IMR-90 (cell line): ENCODE data around the gene HASPIN. TPM values are rescaled to one million over a fixed set of nuclear protein-coding genes. Genes with fewer than 3 reads are reported as not detected.

Experiments
- ATAC-seq: fragments of 200-7000 bp; cut with Tn5 transposase; 2 replicates; pipeline ENCODE4 v1.9.1; 2020; ENCODE audit warnings: low read depth, mild to moderate bottlenecking, moderate library complexity
- BruUV-seq: library from RNA; stranded (reverse); fragments of 400-500 nt; replicated peaks from 2 replicates; lab custom pipeline; 2021; lab: Mats Ljungman, UMichigan
- CTCF ChIA-PET: fragments of 300-600 bp; formaldehyde crosslinking; extraction: SDS; loops from one replicate; lab custom pipeline; 2021; ENCODE audit warnings: antibody characterized with exemption; lab: Yijun Ruan, JAX
- POLR2A ChIA-PET: fragments of 300-600 bp; sonication (Branson Sonifier 250); formaldehyde crosslinking; loops from one replicate; lab custom pipeline; 2022; ENCODE audit warnings: antibody characterized with exemption; ENCODE audit not compliant: unreplicated experiment; lab: Charles Lee
- DNase-seq: peaks from one replicate; pipeline ENCODE4 v3.0.0; 2013
- H2AFZ ChIP-seq: replicated peaks from 2 replicates; pipeline ENCODE3; 2013; ENCODE audit warnings: low read length, mild to moderate bottlenecking; ENCODE audit not compliant: poor library complexity
- H2AK5ac ChIP-seq: 2 replicates; pipeline ENCODE4 v1.6.1; 2013; ENCODE audit warnings: low read depth, low read length, inconsistent platforms
- H2AK9ac ChIP-seq: replicated peaks from 2 replicates; pipeline ENCODE3; 2013; ENCODE audit warnings: mild to moderate bottlenecking, low read depth, low read length, moderate library complexity; ENCODE audit not compliant: poor library complexity
- H2BK120ac ChIP-seq: 2 replicates; pipeline ENCODE4 v1.6.1; 2013; ENCODE audit warnings: low read depth, low read length, inconsistent platforms
- H2BK15ac ChIP-seq: 3 replicates; pipeline ENCODE4 v1.6.1; 2013; ENCODE audit warnings: low read depth, low read length, inconsistent platforms
- H2BK20ac ChIP-seq: 2 replicates; pipeline ENCODE4 v1.6.1; 2013; ENCODE audit warnings: low read depth, mild to moderate bottlenecking, inconsistent platforms, low read length, moderate library complexity
- H2BK5ac ChIP-seq: 2 replicates; pipeline ENCODE4 v1.6.1; 2013; ENCODE audit warnings: mild to moderate bottlenecking, low read depth, low read length, inconsistent platforms; ENCODE audit not compliant: poor library complexity, severe bottlenecking
- H3K14ac ChIP-seq: replicated peaks from 2 replicates; pipeline ENCODE4 v1.6.1; 2013; ENCODE audit warnings: low read depth, low read length, inconsistent platforms
- H3K18ac ChIP-seq: 2 replicates; pipeline ENCODE4 v1.6.1; 2013; ENCODE audit warnings: low read depth, low read length, control low read depth
- H3K23ac ChIP-seq: 2 replicates; pipeline ENCODE4 v1.6.1; 2013; ENCODE audit warnings: low read depth, low read length, inconsistent platforms
- H3K27ac ChIP-seq: 2 replicates; pipeline ENCODE4 v1.5.1; 2013; ENCODE audit warnings: mild to moderate bottlenecking, control low read depth, low read length; ENCODE audit not compliant: insufficient read depth
- H3K27me3 ChIP-seq: 2 replicates; pipeline ENCODE4 v1.6.1; 2013; ENCODE audit warnings: low read length; ENCODE audit not compliant: control insufficient read depth, insufficient read depth
- H3K36me3 ChIP-seq: 2 replicates; pipeline ENCODE4 v1.6.1; 2013; ENCODE audit warnings: low read length, mixed read lengths; ENCODE audit not compliant: control insufficient read depth, insufficient read depth
- H3K4ac ChIP-seq: 2 replicates; pipeline ENCODE4 v1.6.1; 2013; ENCODE audit warnings: low read depth, low read length, inconsistent platforms
- H3K4me1 ChIP-seq: 2 replicates; pipeline ENCODE4 v1.6.1; 2013; ENCODE audit warnings: low read length, mixed read lengths; ENCODE audit not compliant: control insufficient read depth, insufficient read depth
- H3K4me2 ChIP-seq: 2 replicates; pipeline ENCODE4 v1.6.1; 2013; ENCODE audit warnings: low read depth, mild to moderate bottlenecking, control low read depth, low read length, moderate library complexity
- H3K4me3 ChIP-seq: 2 replicates; pipeline ENCODE4 v1.5.1; 2013; ENCODE audit warnings: low read depth, mild to moderate bottlenecking, control low read depth, low read length, moderate library complexity; ENCODE audit not compliant: insufficient read depth
- H3K56ac ChIP-seq: 2 replicates; pipeline ENCODE4 v1.6.1; 2013; ENCODE audit warnings: low read length, inconsistent platforms; ENCODE audit not compliant: insufficient read depth; ENCODE audit errors: extremely low read depth
- H3K79me1 ChIP-seq, 2 experiments: 2 replicates each; pipeline ENCODE4 v1.6.1; 2013; ENCODE audit warnings: low read length in 2 of 2, inconsistent platforms in 1 of 2, low read depth in 1 of 2
- H3K9ac ChIP-seq: 2 replicates; pipeline ENCODE4 v1.6.1; 2013; ENCODE audit warnings: low read depth, low read length, control low read depth
- H3K9me1 ChIP-seq: 2 replicates; pipeline ENCODE4 v1.6.1; 2013; ENCODE audit warnings: low read length, inconsistent platforms; ENCODE audit not compliant: insufficient read depth
- H3K9me3 ChIP-seq: 2 replicates; pipeline ENCODE4 v1.6.1; 2013; ENCODE audit warnings: low read length; ENCODE audit not compliant: control insufficient read depth, insufficient read depth
- H4K20me1 ChIP-seq: 2 replicates; pipeline ENCODE4 v1.6.1; 2013; ENCODE audit warnings: low read length, inconsistent platforms; ENCODE audit not compliant: insufficient read depth
- H4K5ac ChIP-seq: 2 replicates; pipeline ENCODE4 v1.6.1; 2013; ENCODE audit warnings: mild to moderate bottlenecking, low read depth, low read length, control low read depth
- H4K8ac ChIP-seq, 2 experiments: 2 replicates each; pipeline ENCODE4 v1.6.1; 2013; ENCODE audit warnings: low read depth in 2 of 2, low read length in 2 of 2, control low read depth in 1 of 2, inconsistent platforms in 1 of 2
- H4K91ac ChIP-seq: 2 replicates; pipeline ENCODE4 v1.6.1; 2013; ENCODE audit warnings: low read depth, low read length, inconsistent platforms; ENCODE audit not compliant: insufficient read depth
- BHLHE40 ChIP-seq: fragments of 150-350 bp; IDR thresholded peaks from 2 replicates; pipeline ENCODE4 v1.6.1; 2016; ENCODE audit warnings: mild to moderate bottlenecking, low read depth, low read length
- CHD1 ChIP-seq: IDR thresholded peaks from 2 replicates; pipeline ENCODE4 v1.6.1; 2012; ENCODE audit warnings: low read depth, low read length, improper control_type of control experiment
- CTCF ChIP-seq: conservative IDR thresholded peaks from 2 replicates; pipeline ENCODE4 v1.5.1; 2012; ENCODE audit warnings: mild to moderate bottlenecking, low read depth, low read length, improper control_type of control experiment
- ELK1 ChIP-seq: fragments of 150-350 bp; IDR thresholded peaks from 2 replicates; pipeline ENCODE4 v1.6.1; 2016; ENCODE audit warnings: low read depth, mild to moderate bottlenecking, low read length, moderate library complexity, borderline replicate concordance
- FOS ChIP-seq: fragments of 150-350 bp; IDR thresholded peaks from 2 replicates; pipeline ENCODE4 v1.6.1; 2016; ENCODE audit warnings: low read depth, low read length
- MAFK ChIP-seq: IDR thresholded peaks from 2 replicates; pipeline ENCODE4 v1.6.1; 2012; ENCODE audit warnings: low read depth, low read length, improper control_type of control experiment
- MXI1 ChIP-seq: IDR thresholded peaks from 2 replicates; pipeline ENCODE4 v1.6.1; 2012; ENCODE audit warnings: low read depth, mild to moderate bottlenecking, low read length, moderate library complexity, borderline replicate concordance
- POLR2A ChIP-seq: IDR thresholded peaks from 2 replicates; pipeline ENCODE4 v1.6.1; 2012; ENCODE audit warnings: mild to moderate bottlenecking, low read depth, low read length
- RAD21 ChIP-seq: IDR thresholded peaks from 2 replicates; pipeline ENCODE4 v1.6.1; 2012; ENCODE audit warnings: low read length, improper control_type of control experiment
- RCOR1 ChIP-seq: IDR thresholded peaks from 2 replicates; pipeline ENCODE4 v1.6.1; 2012; ENCODE audit warnings: mild to moderate bottlenecking, low read length, improper control_type of control experiment; ENCODE audit not compliant: insufficient replicate concordance
- RFX5 ChIP-seq: IDR thresholded peaks from 2 replicates; pipeline ENCODE4 v1.8.0; 2012; ENCODE audit warnings: low read depth, mild to moderate bottlenecking, low read length, moderate library complexity
- SMC3 ChIP-seq: fragments of 150-350 bp; IDR thresholded peaks from 2 replicates; pipeline ENCODE4 v1.6.1; 2016; ENCODE audit warnings: low read depth, mild to moderate bottlenecking, antibody characterized with exemption, low read length, moderate library complexity
- USF2 ChIP-seq: fragments of 150-350 bp; IDR thresholded peaks from 2 replicates; pipeline ENCODE4 v1.6.1; 2017; ENCODE audit warnings: mild to moderate bottlenecking, antibody characterized with exemption, low read length, low read depth
- WGBS, 2 experiments: methylation state at CpG; one replicate each; pipeline versions ENCODE4 v1.1.5 to v1.1.7; 2013; ENCODE audit warnings: missing lambda C conversion rate in 2 of 2; ENCODE audit not compliant: insufficient read length in 1 of 2; ENCODE audit errors: extremely low coverage in 2 of 2; 5-methylcytosine and 5-hydroxymethylcytosine counted together
- dilution Hi-C: fragments of 300-500 bp; cut with HindIII; formaldehyde crosslinking; loops from one replicate; pipeline ENCODE4 v1.14.3; 2018; ENCODE audit warnings: low sequenced_read_pairs; ENCODE audit not compliant: unreplicated experiment
- in situ Hi-C: fragments of 300-500 bp; cut with MboI; formaldehyde crosslinking; loops from 3 replicates; pipeline ENCODE4 v1.14.3; 2019; ENCODE audit warnings: low sequenced_read_pairs, inconsistent platforms, mixed read lengths
- intact Hi-C: fragments of 100-400 bp; cut with micrococcal nuclease; formaldehyde crosslinking; loops from 2 replicates; pipeline ENCODE4 v1.10.0; 2022
- polyA plus RNA-seq, 3 experiments: library from polyadenylated mRNA; depleted of rRNA; stranded (reverse); fragments of >200 nt; gene quantifications; 2 replicates each; pipeline ENCODE4 v1.2.3, GENCODE V29; 2012; ENCODE audit warnings: low replicate concordance in 1 of 3
- total RNA-seq: library from RNA; depleted of rRNA; stranded (reverse); fragments of >200 nt; gene quantifications from 2 replicates; pipeline ENCODE4 v1.2.3, GENCODE V29; 2012

The HASPIN gene
- total and polyA plus RNA-seq, 2 of the 4 experiments (the other 2 are of a cell fraction) = 2.2 to 4.3 TPM

- no peak overlapping the region for H2BK5ac ChIP-seq
- H2BK120ac ChIP-seq = no peak overlapping the region
- no peak overlapping the region for H2AK9ac ChIP-seq
- in situ Hi-C loops = no loop called here
- BruUV-seq = no TSS peak
- ATAC-seq (no peak), DNase-seq (no peak)
- dilution Hi-C loops = no loop called here
- ChIA-PET CTCF (no interaction called here), POLR2A (no interaction called here)
- H4K5ac ChIP-seq = no peak overlapping the region
- no peaks in the 10 kb centered on the region for H3K79me1 ChIP-seq
- no peak overlapping the region for H4K8ac ChIP-seq
- H3K9ac ChIP-seq = no peak overlapping the region
- no peak overlapping the region for H3K14ac ChIP-seq
- H3K36me3 ChIP-seq = no peaks in the 10 kb centered on the region
- H3K18ac ChIP-seq = no peak overlapping the region
- H2BK15ac ChIP-seq = no peak overlapping the region
- intact Hi-C loops = no loop called here
- TF ChIP-seq CHD1 = no peak
- TF ChIP-seq BHLHE40 = no peak
- TF ChIP-seq RCOR1 = no peak
- no peak for TF ChIP-seq CTCF
- no peak for TF ChIP-seq POLR2A
- TF ChIP-seq SMC3 = no peak
- TF ChIP-seq ELK1 = no peak
- TF ChIP-seq FOS = no peak
- TF ChIP-seq RAD21 = no peak
- no peak for TF ChIP-seq USF2
- TF ChIP-seq MAFK = no peak
- TF ChIP-seq RFX5 = no peak
- no peak for TF ChIP-seq MXI1
- H4K20me1 ChIP-seq = no peaks in the 10 kb centered on the region
- no peak overlapping the region for H3K4ac ChIP-seq
- 93% methylated on average over 3 of the region's 9 CpGs; no CpG with 5 or more reads in 1 of the 2 experiments for WGBS, 2 experiments
- H3K23ac ChIP-seq = no peak overlapping the region
- H4K91ac ChIP-seq = no peak overlapping the region
- H3K4me3 ChIP-seq = no peak overlapping the region
- H3K9me3 ChIP-seq = no peaks in the 10 kb centered on the region
- H3K27me3 ChIP-seq = peaks cover 12% of the 10 kb centered on the region
- H3K27ac ChIP-seq = no peak overlapping the region
- no peak overlapping the region for H2BK20ac ChIP-seq
- H3K4me2 ChIP-seq = no peak overlapping the region
- no peak overlapping the region for H3K56ac ChIP-seq
- no peak overlapping the region for H2AK5ac ChIP-seq
- no peaks in the 10 kb centered on the region for H3K9me1 ChIP-seq
- H2AFZ ChIP-seq = no peak overlapping the region
- peaks cover 4% of the 10 kb centered on the region; the same call in 1 of the 2 replicates for H3K4me1 ChIP-seq
These were observed 31.4 kb upstream of the HASPIN start for GRCh38 chr17:3692346-3692745.
